Measurements from ENCODE around the gene AP1B1. TPM values are rescaled to one million over a fixed set of nuclear protein-coding genes. Genes with fewer than 3 reads are reported as not detected.

Gene AP1B1
- polyA plus RNA-seq, 2 of the 4 experiments (the other 2 are of a cell fraction), result 22.5 to 27.0 TPM

DNA sequence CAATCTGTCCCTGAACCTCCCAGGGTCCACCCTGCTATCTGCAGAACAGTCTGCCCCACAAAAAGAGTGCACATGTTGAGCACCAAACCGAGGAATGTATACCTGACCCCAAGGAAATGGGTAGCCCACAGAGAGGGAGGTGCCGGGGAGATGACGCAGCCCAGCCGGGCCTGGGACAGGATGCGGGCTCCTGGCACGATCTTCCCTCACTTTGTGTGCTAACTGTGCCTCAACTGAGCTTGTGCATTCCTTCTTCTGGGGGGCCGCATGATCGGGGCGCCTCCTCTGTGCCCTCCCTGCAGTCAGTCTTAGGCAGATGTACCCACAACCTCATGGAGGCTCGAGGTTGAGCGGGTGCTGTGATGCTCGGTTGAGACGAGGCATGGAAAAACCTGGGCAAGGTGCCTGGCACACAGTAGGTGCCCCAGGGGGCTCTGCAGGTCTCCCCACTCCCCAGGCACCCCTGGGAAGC lies 79.5 kb downstream of the AP1B1 start:
- DNase-seq (ENCODE audit: low read depth in 1 of 2, low spot score in 1 of 2) (no peak), FAIRE-seq (no peak), ATAC-seq (no peak)
- H3K4me1 ChIP-seq, result peaks cover 42% of the 10 kb centered on the region
- H3K4me2 ChIP-seq, result peak overlapping the region; percentile 94; the same call in 2 of the 3 replicates
- no peak for TF ChIP-seq MYC (IDR thresholded peaks at IDR 0.05; ENCODE audit: borderline replicate concordance, low read length)
- no peak overlapping the region for H3K4me3 ChIP-seq
- H3K9me3 ChIP-seq, result no peaks in the 10 kb centered on the region
- CTCF ChIA-PET, result interaction anchor here (0.9 kb wide), 1 partner anchor 50 kb away, joined by 3 read pairs; no protein-coding TSS in a partner anchor
- POLR2A ChIA-PET, result no interaction called here
- H3K27ac ChIP-seq, result peak overlapping the region in 1 of 2 experiments; percentile 98; a peak in 3 of 6 replicates
- WGBS (ENCODE audit: missing lambda C conversion rate), result 81% methylated on average over 7 of the region's 13 CpGs

DNA sequence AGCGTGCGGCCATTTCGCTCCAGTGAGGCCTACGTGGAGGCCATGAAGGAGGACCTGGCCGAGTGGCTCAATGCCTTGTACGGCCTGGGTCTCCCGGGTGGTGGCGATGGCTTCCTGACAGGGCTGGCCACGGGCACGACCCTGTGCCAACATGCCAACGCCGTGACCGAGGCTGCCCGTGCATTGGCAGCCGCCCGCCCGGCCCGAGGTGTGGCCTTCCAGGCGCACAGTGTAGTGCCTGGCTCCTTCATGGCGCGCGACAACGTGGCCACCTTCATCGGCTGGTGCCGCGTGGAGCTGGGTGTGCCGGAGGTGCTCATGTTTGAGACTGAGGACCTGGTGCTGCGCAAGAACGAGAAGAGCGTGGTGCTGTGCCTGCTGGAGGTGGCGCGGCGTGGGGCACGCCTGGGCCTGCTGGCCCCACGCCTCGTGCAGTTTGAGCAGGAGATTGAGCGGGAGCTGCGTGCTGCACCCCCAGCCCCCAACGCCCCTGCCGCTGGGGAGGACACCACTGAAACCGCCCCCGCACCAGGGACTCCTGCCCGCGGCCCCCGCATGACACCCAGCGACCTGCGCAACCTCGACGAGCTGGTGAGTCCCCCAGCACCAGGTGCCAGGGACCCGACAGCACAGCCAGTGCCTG lies 80.1 kb downstream of the AP1B1 start:
- TF ChIP-seq CHD2 (IDR thresholded peaks at IDR 0.05; ENCODE audit: low read length, partially characterized antibody), result no peak
- TF ChIP-seq HEYL (CRISPR knock-in tag; IDR thresholded peaks at IDR 0.05), result no peak
- no peak for TF ChIP-seq HOXB13 (CRISPR knock-in tag; IDR thresholded peaks at IDR 0.05; ENCODE audit: low read depth)
- no peak for TF ChIP-seq ZSCAN20 (CRISPR knock-in tag; IDR thresholded peaks at IDR 0.05)
- TF ChIP-seq ATOH8 (CRISPR knock-in tag; IDR thresholded peaks at IDR 0.05; ENCODE audit: low read depth), result no peak
- no peak for TF ChIP-seq CBX8 (IDR thresholded peaks at IDR 0.05)
- TF ChIP-seq, protein P1, sequence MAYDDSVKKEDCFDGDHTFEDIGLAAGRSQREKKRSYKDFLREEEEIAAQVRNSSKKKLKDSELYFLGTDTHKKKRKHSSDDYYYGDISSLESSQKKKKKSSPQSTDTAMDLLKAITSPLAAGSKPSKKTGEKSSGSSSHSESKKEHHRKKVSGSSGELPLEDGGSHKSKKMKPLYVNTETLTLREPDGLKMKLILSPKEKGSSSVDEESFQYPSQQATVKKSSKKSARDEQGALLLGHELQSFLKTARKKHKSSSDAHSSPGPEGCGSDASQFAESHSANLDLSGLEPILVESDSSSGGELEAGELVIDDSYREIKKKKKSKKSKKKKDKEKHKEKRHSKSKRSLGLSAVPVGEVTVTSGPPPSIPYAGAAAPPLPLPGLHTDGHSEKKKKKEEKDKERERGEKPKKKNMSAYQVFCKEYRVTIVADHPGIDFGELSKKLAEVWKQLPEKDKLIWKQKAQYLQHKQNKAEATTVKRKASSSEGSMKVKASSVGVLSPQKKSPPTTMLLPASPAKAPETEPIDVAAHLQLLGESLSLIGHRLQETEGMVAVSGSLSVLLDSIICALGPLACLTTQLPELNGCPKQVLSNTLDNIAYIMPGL (CRISPR knock-in tag; IDR thresholded peaks at IDR 0.05; ENCODE audit: borderline replicate concordance), result no peak
- TF ChIP-seq RFX5 (IDR thresholded peaks at IDR 0.05), result no peak
- no peak for TF ChIP-seq MAX (IDR thresholded peaks at IDR 0.05)
- TF ChIP-seq TFCP2L1 (CRISPR knock-in tag; IDR thresholded peaks at IDR 0.05), result no peak
- WGBS (ENCODE audit: missing lambda C conversion rate), result 94% methylated on average over 25 of the region's 50 CpGs
- Histone ChIP-seq H3K4me2 (peak overlapping the region; percentile 94), H3K4me1 (peaks cover 45% of the 10 kb centered on the region), H3K27ac (peak overlapping the region in 1 of 2 experiments; percentile 98; a peak in 3 of 6 replicates), H3K9me3 (no peaks in the 10 kb centered on the region), H3K4me3 (no peak overlapping the region)
- no peak for ATAC-seq
- ChIA-PET CTCF (interaction anchor here (0.9 kb wide), 1 partner anchor 50 kb away, joined by 3 read pairs; no protein-coding TSS in a partner anchor), POLR2A (no interaction called here)
- FAIRE-seq, result no peak
- DNase-seq (ENCODE audit: low read depth in 1 of 2, low spot score in 1 of 2), result no peak

DNA sequence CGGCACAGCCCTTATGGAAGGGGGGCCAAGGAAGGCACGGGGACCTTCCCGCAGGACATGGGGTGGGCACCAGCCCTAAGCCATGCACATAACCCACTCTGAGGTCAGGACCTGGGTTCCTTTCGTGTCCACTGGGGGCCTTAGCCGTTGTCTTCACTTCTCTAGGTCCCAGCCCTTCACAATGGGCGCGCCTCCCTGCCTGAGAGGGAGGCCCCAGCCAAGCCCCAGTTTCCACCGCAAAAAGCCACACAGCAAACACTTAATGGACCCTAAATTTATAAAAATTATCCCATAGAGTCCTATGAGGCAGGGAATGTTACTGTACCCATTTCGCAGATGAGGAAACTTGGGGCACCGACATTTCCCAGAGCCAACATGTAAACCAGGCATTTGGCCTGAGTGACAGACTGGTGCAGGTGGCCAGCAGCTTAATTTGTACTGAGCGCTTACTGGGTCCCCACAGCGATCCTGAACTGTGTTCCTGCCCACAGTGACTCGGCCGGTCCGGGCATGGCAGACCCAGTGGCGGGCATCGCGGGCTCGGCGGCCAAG lies 80.7 kb downstream of the AP1B1 start:
- CTCF ChIA-PET, result interaction anchor here (1.2 to 5.6 kb wide), 3 partner anchors 24 to 52 kb away, joined by 3 to 40 read pairs (median 11); no protein-coding TSS in a partner anchor
- WGBS (ENCODE audit: missing lambda C conversion rate), result 74% methylated on average over 17 of the region's 20 CpGs
- peaks cover 50% of the 10 kb centered on the region for H3K4me1 ChIP-seq

More for the DNA sequence above, 80.7 kb downstream of the AP1B1 start:
- H3K27ac ChIP-seq, result peak overlapping the region; percentile 96 to 98
- no peak for TF ChIP-seq MAFK (IDR thresholded peaks at IDR 0.05; ENCODE audit: partially characterized antibody)
- no peak for TF ChIP-seq RCOR1 (IDR thresholded peaks at IDR 0.05; ENCODE audit: low read depth, low read length)
- TF ChIP-seq HOXB13 (CRISPR knock-in tag; IDR thresholded peaks at IDR 0.05; ENCODE audit: low read depth), result no peak
- TF ChIP-seq PHF8 (IDR thresholded peaks at IDR 0.05; ENCODE audit: borderline replicate concordance, low read depth), result no peak
- peak; percentile 79; the same call in 1 of the 2 replicates for TF ChIP-seq KDM1A (IDR thresholded peaks at IDR 0.05; ENCODE audit: low read depth)
- H3K4me2 ChIP-seq, result peak overlapping the region; percentile 94
- POLR2A ChIA-PET, result no interaction called here
- FAIRE-seq (no peak), DNase-seq (ENCODE audit: low read depth in 1 of 2, low spot score in 1 of 2) (no peak), ATAC-seq (no peak)
- H3K9me3 ChIP-seq, result no peaks in the 10 kb centered on the region
- H3K4me3 ChIP-seq, result peak overlapping the region; percentile 80

Data from A549 (cell line).